ENCODE measurements around the gene NAPSA.
A peak's percentile ranks its signal among the peaks of the same experiment; 100 is the strongest.

Gene NAPSA

DNA sequence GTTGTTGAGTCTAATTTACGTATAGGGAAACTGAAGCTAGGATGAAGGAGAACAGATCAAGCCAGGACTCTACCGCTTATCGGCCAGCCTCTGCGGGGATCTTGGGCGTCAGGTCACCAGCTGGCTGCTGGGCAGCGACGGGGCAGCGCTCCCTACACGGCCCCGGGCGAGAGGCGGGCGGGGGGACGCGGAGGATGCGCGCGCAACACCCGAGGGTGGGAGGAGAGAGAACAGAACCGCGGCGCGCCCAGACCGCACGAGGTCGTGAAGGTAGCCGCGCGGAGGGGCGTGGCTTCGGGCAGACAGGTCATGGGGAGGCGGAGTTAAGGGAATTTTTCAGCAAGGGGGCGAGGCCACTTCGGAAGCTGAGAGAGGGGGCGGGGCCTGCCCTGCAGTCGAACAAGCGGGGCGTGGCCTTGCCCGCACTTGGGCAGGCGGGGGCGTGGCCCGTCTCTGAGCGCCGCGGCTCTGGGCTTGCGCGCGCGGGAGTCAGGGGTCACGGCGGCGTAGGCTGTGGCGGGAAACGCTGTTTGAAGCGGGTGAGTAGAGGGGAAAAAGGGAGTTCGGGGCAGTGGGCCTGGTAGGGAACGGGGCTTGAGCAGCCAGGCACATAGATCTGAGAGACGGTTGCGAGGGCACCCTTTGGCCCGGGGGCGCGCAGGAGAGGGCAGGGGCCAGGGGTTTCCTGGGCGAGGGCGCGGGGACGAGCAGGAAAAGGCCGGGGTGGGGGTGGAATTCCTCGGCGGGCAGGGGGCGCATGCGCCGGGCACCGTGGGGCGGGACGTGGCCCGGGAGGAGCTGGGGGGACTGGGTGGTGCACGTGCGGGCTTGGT, 18.6 kb upstream of the NAPSA start, which contains the start of gene POLD1:
POLD1 (plus strand) TSS at position 496 of the 833 bp plus-strand sequence. CDS start 14,505 bp downstream, outside the sequence.
- DNase-seq: peak; percentile 97

DNA sequence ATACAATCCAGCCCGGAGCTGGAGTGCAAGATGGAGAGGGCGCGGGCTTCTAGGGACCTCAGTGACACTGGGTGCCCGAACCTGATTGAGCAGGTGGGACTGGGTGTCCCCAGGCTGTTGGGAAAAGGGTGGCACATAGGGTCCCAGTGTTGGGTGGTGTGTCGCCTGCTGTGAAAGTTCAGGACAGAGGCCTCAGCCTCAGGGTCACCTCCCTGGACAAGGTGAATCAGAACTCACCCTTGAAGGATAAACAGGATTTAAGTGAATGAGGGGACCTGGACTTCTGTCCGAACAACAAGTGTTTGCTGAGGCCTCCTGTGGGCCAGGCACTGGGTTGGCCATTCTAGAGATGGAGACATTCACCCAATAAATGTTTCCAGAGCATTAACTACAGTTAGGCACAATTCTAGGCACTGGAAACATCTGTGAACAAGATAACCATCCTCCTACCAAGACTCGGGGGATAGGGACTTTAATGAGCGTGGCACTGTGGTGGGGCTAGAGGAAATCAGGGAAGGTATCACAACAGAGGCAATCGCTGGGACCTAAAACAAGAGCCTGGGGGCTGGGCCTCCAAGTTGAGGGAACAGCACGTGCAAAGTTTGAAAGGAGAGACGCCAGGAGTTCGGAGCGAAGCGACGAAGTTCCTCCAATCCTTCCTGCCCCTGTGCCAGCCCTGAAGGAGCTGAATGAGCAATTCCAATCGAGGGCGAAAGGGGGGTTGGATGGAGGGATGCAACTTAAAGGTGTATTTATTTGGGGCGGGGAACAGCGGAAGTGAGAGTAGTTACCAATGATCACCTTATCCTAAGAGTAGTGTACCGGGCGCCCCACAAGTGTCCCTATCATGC, 17.8 kb upstream of the NAPSA start:
- DNase-seq: no peak

DNA sequence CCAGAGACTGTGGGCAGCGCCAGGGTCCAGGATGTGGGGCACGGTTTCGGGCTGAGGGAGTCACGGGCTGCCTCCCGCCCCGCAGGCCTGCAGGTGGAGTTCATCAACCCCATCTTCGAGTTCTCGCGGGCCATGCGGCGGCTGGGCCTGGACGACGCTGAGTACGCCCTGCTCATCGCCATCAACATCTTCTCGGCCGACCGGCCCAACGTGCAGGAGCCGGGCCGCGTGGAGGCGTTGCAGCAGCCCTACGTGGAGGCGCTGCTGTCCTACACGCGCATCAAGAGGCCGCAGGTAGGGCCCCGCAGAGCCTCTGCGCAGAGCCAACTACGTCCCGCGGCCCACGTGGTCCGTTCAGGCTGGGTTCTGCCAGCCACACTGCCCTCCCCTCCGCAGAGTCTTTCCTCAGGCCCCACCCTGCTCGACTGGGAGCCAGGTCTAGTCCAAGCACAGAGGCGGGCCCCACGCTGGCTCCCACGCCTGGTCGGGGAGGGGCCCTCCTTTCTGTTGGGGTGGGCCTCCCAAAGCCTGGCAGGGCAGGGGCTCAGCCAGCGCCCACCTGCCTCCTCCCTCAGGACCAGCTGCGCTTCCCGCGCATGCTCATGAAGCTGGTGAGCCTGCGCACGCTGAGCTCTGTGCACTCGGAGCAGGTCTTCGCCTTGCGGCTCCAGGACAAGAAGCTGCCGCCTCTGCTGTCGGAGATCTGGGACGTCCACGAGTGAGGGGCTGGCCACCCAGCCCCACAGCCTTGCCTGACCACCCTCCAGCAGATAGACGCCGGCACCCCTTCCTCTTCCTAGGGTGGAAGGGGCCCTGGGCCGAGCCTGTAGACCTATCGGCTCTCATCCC, 16.7 kb upstream of the NAPSA start:
- DNase-seq: no peak

DNA sequence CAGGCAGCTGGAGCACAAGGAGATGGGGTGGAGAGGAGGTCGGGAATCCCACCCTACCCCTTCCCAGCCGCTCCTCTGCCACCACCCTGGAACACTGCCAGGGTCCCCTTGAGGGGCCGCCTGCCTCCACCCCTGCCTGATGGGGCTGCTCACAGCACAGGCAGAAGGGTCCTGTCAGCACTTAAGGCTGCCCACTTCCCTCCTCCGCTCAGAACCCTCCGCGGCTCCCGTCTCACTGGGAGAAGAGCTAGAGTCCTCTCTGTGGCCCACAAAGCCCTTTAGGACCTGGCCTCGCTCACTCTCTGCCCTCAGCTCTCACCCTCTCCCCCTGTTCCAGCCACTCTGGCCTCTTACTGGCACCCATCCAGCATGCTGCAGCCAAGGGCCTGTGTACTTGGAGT, 15.3 kb upstream of the NAPSA start:
- DNase-seq: no peak

DNA sequence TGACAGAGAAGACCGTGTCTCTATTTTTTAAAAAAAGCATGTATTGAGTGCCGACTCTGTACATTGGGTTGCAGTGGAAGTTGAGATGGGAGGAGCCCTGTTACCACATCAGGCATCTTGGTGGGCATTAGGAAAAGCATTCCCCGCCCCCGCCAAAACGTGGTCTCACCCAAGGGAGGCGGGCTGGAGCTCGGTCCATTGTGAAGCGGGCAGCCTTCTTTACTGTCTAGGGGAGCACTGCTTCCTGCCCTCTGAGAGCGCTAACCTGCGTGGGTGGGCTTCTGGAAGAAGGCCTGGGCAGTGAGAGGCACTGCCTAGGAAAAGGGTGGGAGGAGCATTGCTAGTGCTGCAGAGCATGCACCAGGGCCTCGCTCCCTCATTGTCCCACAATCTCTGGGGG, 14.7 kb upstream of the NAPSA start:
- DNase-seq: no peak

DNA sequence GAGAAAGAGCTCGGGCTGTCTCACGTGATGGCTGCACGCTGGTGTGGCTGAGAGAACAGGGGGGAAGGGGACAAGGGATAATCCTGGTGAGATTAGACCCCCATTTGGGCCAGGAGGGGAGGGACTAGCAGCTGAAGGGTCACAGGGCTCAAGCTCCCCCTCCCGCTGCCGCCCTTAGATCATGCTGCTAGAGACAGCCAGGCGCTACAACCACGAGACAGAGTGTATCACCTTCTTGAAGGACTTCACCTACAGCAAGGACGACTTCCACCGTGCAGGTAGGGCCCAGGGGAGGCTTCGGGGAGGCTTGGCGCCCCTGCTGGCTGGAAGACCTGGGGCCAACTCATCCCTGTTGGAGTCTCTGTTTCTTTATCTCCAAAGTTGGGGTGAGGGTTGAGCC, 14.2 kb upstream of the NAPSA start:
- DNase-seq: no peak

DNA sequence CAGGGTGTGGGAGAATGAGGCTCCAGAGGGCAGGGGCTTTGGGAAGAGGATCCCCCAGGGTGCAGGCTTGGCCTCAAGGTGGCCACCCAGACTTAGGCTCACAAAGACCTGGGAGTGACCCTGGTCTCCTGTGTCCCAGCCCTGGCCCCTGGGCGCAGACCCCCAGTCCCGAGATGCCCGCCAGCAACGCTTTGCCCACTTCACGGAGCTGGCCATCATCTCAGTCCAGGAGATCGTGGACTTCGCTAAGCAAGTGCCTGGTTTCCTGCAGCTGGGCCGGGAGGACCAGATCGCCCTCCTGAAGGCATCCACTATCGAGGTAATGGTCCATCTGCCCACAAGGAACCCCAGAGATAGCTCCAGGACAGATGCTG, 13.4 kb upstream of the NAPSA start:
- DNase-seq: no peak

DNA sequence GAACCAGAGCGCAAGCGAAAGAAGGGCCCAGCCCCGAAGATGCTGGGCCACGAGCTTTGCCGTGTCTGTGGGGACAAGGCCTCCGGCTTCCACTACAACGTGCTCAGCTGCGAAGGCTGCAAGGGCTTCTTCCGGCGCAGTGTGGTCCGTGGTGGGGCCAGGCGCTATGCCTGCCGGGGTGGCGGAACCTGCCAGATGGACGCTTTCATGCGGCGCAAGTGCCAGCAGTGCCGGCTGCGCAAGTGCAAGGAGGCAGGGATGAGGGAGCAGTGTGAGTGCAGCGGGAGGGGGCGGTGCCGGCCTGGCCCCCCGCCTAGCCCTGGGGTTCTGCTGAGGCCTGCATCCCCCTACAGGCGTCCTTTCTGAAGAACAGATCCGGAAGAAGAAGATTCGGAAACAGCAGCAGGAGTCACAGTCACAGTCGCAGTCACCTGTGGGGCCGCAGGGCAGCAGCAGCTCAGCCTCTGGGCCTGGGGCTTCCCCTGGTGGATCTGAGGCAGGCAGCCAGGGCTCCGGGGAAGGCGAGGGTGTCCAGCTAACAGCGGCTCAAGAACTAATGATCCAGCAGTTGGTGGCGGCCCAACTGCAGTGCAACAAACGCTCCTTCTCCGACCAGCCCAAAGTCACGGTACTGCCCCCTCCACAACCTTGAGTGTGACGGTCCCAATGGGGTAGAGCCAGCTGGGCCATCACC, 12.9 kb upstream of the NAPSA start:
- no peak for DNase-seq

DNA sequence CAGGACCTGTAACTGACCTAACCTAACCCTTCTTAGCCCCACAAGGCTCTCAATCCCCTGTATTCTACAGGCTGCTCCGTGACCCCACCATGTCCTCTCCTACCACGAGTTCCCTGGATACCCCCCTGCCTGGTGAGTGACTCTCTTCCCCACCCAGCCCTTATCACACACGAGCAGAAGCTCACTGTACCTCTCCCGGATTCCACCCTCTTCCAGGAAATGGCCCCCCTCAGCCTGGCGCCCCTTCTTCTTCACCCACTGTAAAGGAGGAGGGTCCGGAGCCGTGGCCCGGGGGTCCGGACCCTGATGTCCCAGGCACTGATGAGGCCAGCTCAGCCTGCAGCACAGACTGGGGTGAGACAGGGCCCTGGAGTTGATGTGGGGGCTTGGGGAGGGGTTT, 12.1 kb upstream of the NAPSA start:
- DNase-seq: no peak

DNA sequence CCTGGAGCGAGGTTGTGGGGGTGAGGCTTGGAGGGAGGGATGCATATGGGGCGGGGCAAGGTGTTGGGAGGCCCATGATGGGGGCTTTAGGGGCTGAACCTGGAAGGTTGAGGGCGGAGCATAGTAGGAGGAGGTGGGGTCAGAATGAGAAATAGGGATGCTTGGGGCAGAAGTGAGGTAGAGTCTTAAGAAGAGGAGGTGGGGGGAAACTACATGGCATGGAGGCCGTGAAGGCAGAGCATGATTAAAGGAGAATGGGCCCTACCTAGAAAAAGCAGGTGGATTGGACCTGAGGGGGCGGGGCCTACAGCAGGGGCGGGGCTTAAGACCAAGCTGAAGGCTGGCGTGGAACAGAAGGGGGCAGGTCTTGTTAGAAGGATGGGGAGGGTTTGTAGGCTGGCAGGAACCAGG, 11.6 kb upstream of the NAPSA start:
- no peak for DNase-seq

DNA sequence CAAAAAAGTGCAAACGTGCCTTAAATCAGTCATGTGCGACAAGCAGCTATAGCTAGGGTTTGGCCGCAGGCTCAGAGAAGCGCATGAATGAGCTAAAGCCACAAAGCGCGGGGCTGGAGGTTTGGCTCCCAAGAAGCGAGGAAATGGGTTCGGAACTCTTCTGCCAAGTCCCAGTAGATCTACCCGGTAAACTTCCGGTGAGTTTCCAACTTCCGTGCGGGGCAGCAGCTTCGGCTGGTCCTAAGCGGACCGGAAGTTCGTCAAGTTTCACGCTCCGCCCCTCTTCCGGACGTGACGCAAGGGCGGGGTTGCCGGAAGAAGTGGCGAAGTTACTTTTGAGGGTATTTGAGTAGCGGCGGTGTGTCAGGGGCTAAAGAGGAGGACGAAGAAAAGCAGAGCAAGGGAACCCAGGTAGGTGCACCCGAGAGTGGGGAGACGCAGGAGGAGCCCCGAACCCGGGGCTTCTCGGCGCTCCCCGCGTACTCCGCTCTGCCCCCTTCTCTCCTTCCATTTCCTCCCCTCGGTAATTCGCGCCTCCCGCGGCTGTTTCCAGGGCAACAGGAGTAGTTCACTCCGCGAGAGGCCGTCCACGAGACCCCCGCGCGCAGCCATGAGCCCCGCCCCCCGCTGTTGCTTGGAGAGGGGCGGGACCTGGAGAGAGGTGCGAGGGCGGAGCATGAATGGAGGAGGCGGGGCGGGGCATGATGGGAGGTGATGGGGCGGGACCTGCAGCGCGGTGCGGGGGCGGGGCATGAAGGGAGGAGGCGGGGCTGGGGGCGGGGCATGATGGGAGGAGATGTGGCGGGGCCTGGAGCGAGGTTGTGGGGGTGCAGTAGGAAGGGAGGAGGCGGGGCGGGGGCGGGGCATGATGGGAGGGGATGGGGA, 11.0 kb upstream of the NAPSA start, which contains the start of gene NR1H2:
NR1H2 (plus strand) TSS at position 292 of the 885 bp plus-strand sequence. CDS start 1,149 bp downstream, outside the sequence.
- peak; percentile 96 for DNase-seq

DNA sequence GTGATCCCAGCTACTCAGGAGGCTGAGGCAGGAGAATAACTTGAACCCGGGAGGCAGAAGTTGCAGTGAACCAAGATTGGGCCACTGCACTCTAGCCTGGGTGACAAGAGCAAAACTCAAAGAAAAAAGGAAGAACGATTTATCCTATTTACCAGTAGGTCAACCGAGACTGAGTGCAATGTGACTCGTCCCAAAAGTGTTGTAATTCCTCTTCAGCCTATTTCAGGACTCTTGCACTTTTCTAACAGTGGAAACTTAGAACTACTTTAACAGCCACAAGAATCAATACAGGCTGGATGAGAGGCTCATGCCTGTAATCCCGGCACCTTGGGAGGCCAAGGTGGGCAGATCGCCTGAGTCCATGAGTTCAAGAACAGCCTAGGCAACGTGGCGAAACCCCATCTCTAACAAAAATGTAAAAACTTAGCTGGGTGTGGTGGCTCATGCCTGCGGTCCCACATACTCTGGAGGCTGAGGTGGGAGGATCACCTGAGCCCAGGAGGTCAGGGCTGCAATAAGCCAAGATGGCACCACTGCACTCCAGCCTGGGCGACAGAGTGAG, 6.6 kb upstream of the NAPSA start:
- no peak for DNase-seq

DNA sequence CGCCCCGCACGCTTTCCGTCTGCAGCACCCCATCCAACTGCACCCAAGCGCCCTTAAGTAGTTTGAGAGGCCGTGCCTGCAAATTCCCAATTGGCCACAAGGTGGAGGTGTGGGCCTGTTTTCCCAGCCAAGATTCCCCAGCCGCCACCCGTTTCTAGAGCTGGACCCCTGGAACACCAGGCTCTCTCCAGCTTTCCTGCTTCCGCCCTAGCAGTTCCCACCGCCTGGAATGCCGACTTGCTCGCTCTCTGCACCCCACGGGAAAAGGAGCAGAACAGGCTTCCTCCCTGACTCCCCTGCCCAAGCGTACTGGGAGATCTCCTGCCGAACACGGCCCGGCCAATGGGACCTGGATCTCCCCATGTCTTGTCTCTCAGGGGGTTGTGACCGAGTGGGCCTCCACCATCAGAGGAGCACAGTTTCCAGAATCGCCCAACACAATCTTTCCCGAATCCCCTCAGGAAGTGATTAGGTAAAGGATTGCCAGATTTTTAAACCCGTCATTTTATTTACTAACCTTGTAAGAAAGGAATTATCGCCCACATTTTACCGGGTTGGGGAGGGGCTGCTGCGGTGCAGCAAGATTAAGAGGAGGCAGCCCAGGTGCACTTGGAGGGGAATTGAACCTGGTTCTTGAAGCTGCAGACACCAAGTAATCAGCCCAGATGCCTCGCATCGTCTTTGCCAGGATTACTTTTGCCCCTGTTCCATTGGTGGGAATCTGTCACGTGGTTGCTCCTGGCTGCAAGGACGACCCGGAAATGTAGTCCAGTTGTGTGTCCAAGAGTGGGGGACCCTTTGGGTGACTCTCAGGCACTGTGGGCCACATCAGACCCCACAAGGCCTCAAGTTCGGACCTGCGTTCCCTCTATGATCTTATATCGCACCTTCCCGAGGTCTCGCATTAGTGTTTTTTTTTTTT, 3.5 kb upstream of the NAPSA start:
- peak; percentile 85 for DNase-seq

DNA sequence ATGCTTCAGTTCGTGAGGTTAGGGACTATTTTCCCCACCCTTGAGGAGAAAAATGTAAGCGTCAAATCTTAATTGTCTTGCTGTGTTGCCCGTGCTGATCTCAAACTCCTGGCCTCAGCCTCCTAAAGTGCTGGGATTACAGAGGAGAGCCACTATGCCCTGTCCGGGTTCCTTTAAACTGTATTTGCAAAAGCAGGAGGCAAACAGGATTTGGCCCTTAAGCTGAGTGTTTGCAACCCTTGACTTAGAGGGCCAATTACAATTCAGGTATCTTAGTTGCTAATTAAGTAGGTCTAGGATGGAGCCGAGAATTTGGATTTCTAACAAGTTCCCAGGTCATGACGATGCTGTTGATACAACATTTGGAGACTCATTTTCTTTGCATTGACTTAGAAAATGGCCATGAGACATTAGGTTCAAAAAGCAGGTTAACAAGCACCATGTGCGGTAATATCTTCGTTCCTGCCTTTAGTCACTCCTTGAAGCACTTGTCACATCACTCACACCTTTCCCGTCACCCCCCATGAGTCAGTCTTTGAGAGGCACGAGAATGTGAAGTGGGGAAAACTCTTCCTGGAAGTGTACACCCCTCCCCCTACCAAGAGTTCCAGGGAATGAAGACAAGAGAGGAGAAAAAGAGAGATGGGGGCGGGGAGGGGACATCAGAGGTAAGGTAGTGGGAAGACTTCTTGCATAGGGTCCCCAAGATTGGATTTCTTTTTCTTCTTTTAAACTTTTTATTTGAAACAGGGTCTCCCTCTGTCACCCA, 2.6 kb downstream of the NAPSA start:
- no peak for DNase-seq

DNA sequence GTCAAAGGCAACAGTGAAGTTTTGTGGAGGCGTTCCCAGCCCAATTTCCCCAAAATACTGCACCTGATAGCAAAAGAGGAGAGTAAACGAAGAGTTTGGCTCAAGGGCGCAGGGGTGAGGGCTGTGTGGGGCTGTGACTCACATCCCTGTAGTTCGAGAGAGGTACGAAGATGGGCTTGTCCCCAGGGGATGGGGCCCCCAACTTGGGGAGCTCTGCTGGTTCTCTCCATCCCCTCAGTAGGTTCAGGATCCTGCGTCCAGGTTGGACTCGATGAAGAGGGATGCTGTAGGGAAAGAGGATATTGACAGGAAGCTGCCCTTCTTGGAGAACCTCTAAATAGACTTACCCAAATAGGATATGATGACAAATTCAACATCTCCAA, 3.4 kb downstream of the NAPSA start:
- no peak for DNase-seq

DNA sequence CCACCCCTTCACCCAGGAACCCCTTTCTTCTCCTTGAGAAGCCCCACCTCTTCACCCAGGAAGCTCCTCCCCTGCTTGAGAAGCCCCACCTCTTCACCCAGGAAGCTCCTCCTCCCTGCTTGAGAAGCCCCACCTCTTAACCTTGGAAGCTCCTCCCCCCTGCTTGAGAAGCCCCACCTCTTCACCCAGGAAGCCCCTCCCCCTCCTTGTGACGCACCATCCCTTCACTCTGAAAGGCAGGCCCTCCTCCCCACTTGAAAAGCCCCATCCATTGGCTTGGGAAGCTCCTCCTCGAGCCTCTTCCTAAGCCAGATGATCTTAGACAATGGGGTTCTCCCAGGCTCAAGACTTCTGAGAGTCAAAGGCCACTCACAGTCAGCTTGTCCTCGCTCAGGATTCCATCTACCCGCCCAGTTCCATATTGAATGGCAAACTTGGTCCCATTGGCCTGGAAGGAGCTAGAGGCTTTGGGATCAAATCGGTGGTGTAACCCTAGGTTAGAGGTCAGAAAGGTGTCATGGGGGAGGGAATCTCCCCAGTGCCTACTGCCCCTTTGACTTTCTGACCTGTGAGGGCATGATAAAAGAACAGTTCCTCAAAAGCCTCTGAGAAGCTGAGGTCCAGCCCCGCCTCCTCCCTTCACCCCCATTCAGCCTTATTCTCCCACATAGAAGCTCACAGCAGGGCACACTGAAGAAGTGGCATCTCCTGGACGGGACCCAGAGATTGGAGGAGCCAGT, 4.0 kb downstream of the NAPSA start:
- DNase-seq: no peak

DNA sequence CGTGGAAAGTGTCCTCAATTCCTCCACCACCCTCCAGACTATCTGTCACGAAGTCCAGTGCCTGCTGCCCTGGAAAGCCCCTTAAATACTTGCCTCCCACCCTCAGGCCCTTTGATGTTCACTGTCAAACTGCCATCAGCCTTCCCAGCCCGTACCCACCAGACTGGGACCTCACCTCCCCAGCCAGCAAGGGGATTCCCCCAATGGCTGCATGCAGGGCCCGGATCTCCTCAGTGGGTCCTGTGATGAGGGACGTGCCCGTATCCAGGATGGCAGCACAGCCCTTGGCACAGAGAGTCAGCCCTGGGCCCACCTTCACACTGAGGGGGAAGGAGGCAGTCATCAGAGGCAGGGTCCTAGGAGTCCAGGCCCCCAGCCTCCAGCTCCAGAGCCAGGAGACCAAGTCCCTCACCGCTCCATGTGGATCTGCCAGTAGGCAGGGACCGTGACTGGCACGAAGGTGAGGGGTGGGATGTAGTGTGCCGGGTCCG, 6.1 kb downstream of the NAPSA start:
- DNase-seq: no peak
